Bone marrow (tissue), 2 donors: ENCODE measurements around the gene ERMARD.
"Not testable (repeated sequence)": the region's sequence is repeated elsewhere in the genome, so short reads cannot be mapped to it uniquely, and the experiment has no call there.

Experiments
- DNase-seq, 2 donors: peaks; one replicate each; lab custom pipeline; 2025; lab: John Stamatoyannopoulos, UW

Gene ERMARD

DNA sequence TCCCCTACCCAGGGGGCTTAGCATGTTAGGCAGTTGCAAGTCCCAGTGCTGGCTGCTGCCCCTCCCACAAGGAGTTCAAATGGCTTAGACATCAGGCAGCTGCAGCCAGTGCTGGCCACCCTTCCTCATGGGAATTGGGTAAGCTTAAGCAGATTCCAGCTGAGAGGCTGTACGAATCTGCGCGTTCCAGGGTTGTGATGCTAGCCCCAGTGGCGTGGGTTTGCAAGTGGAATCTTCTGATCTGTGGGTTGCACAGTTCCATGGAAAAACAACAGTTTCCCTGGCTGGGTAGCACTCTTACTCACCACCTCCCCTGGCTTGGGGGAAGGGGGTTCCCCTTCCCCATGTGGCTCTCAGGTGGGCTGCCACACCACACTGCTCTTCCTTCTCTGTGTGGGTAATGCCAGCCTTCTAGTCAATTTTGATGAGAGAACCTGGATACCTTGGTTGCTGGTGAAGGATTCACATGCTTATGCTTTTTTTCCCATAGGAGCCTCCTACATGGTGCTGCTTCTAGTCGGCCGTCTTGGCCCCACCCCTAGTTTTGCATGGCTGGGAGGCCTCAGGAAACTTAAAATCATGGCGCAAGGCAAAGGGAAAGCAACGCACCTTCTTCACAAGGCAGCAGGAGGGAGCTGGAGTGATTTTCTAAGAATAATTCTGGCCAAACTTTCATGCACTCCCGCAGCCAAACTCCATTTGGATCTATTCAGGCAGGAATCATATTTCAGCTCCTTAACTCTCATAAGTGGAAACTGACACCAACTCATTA, 13.0 kb upstream of the ERMARD start:
- DNase-seq: no peak

DNA sequence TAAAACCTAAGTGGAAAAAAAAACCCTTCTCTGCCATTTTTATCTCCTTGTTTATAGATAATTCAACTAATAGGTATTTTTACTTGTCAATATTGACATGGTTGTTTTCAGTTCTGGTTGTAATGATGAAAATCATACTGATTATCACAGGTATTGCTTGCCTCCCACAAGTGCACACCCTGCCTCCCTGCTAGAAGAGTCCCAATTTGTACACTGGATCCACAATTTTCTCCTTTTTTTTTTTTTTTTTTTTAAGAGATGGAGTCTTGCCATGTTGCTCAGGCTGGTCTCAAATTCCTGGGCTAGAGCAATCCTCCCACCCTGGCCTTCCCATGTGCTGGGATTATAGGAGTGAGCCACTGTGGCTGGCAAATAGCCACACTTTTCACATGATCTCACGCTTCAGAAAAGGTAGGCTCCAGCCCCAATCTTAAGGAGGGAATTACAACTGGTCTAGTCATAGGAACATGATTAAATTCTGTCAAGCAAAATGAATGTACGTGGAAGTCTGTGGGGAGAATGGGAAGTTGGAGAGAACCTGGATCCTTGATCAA, 12.4 kb upstream of the ERMARD start:
- DNase-seq: no peak

DNA sequence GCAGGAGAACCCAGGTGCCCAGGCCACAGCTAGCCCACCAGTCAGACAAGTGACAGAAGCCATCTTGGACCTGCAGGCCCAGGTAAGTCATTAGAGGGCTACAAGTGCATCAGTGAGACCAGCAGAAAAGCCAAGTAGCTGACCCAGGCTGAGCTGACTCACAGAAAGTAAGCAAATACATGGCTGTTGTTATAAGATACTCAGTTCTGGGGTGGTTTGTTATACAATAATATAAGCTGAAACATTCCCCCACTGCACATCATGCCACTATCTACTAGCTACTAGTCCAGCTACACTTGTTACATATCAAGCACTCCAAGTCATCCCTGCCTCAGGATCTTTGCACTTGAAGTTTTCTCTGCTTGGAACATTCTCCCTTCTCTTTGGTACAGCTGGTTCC, 10.1 kb upstream of the ERMARD start:
- DNase-seq: no peak

DNA sequence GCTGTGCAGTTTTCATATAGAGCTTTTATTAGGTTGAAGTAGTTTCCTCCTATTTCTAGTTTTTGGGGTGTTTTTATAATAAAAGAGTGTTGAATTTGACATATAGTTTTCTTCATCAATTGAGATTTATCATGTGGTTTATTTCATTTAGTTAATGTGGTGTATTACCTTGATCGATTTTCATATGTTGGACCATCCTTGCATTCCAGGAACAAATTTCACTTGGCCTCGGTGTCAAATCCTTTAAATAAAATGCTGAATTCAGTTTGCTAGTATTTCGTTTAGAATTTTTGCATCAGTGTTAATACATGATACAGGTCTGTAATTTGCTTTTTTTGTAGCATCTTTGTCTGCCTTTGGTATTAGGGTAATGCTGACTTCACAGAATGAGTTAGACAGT, 6.0 kb upstream of the ERMARD start:
- DNase-seq: no peak

DNA sequence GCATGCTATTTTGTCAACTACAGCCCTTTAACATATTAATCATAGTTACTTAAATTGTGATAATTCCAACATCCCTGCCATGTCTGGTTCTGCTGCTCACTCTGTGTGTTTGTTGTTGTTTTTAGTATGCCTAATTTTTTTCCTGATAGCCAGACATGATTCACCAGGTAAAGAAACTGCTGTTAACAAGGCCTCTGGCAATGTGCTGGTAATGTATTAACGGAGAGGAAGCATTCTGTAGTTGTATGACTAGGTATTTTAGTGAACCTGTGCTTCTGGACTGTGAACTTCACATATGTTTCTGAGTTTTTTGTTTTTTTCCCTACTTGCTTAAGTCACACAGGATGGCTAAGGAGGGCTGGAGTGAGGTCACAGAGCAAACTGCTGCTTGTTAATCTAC, 4.9 kb upstream of the ERMARD start:
- DNase-seq: no peak

DNA sequence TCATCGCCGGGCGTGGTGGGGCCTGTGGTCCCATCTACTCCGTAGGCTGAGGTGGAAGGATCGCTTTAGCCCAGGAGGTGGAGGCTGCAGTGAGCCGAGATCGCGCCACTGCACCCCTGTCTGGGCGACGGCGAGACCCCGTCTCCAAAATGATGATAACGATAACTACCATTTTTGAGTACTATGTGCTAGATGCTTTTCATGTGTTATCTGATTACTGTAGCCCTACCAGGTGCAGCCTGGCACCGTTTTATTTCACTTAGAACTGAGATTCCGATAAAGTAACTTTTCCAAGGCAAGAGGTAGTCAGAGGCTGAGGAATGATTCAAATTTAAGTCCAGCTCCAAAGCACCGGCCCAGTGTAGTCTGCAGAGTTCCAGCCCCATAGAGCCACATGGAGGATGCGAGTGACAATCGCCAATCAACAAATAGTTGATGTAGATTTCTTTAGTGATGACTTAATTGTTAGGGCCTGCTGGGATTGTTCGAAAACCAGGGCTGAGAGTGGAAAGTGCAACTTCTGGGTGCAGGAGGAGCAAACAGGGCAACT, 727 bp downstream of the ERMARD start:
- DNase-seq: no peak

DNA sequence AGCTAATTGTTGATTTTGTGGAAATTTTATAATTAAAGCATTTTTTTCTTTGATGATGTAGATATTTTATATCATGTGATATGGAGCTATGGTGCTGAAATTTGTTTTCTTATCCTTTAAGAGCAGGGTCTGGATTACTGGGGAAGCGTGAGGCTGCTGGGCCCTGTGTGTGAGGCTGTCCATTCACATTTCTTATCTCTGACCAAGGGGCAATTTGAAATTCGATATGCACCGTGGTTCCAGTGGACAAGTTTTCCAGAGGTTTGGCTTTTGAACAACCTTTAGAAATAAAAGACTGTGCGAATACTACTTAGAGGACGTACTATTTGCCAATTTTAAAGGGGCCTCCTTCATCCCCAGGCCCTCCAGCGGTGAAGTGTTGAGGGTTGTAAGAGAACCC, 3.7 kb downstream of the ERMARD start:
- no peak for DNase-seq

DNA sequence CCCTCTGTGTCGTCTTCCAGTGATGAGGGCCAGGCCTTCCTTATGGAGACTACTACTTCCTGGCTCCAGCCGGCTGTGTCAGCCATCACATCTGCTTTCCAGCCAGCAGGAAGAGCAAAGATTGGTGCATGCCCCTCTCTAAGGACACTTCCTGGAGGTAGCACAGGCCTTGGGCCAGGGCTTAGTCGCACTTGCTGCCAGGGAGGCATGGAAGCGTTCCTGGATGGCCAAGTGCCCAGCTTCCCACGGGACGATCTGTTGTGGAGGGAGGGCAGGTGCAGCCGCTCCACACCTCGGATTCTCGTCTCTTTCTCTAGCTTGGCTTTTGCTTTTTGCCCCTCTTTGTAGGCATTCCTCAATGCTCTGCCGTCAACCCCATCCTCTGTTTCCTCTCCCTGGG, 11.9 kb downstream of the ERMARD start:
- no peak for DNase-seq

DNA sequence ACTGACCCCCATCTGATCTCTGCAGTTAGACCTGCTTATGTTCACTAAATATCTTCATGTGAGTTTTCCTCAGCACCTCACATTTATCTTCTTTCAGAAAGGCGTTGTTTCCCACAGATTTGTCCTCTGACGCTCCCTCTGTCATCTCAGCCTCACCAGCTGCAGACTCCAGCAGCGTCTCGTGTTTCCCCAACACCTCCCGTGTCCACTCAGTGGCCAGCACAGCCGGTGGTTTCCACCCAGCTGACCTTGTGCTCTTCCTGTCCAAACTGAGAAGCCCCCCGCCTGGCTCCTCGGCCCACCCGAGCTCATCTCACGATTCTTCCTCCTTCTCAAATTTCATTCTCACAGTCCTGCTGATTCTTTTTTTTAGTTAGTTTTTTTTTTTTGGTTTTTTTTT, 12.5 kb downstream of the ERMARD start:
- DNase-seq: no peak

DNA sequence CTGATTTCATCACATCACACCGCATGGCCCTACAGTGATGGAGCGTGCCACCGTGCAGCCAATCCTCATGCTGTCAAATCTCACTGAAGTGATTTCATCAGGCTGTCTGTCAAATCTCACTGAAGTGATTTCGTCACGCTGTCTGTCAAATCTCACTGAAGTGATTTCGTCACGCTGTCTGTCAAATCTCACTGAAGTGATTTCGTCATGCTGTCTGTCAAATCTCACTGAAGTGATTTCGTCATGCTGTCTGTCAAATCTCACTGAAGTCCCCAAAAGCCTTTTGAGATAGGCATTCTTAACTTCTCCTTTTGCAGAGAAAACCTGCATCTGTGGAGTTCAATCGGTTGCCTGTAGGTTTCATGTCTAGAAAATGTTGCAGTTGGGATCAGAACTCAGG, 14.4 kb downstream of the ERMARD start:
- DNase-seq: not testable (repeated sequence)

DNA sequence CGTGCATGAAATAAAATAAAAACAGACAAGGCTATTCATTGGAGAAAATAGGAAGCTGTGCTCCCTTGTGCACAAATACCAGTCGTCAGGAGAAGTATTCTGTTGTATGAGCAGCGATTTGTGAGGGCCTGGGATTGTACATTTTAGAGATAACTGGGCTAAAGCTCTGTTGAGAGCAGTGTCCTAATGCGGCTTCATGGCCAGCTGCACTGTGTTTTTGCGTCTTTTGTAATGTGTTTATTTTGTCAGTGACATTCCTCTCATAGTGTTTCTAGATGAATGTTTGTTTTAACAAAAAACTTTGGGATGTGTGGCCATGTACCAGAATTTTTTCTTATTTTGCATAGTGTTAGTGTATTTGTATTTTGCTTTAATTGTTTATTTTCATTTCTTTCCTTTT, 14.8 kb downstream of the ERMARD start:
- no peak for DNase-seq

DNA sequence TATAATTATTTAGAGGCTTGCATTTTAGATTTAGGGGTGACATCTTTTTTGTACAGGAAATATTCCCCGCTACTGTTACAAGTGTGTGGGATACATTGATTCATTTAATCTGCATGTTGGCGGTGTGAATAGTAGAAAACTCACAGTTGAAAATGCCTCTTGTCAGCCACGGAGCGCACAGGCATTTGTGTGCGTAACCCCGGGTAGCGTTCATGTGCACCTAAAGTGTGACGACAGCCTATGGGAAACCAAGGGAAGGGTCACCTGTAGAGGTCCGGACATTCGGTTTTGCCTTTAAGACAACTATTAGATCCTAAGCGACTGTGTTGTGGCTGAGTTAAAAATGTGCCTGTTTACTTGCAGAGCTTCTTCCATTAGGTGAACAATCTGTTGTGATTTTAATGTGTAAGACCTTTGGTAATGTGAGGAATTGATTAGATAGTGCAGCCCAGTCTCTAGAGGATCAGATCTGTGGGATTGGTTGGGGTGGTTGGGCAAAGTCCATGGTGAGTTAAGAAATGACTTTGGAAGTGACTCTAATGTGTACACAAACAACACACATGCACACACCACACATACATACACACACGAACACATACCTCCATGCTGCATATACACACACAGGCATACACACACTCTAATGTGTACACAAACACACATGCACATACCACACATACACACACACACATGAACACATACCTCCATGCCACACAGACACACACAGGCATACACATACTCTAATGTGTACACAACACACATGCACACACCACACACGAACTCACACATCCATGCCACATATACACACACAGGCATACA, 15.7 kb downstream of the ERMARD start:
- DNase-seq: no peak

DNA sequence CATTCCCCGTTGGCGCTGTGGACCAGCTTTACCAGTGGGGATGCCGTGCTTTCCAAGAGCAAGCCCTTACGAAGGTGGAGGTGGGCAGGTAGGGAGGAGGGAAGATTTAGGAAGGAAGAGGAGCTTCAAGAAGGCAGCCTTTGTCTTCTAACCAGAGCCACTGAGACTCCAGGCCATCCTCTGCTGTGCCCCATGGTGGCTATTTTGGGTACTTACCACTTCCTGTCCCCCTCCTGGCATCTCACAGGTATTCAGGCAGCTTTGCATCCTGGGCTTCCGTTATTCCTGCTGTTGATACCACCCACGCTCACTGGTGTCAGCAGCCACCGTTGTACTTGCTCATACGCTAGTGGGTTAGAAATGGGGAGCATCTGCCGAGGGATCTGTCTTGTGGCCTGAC, 22.9 kb downstream of the ERMARD start:
- no peak for DNase-seq

DNA sequence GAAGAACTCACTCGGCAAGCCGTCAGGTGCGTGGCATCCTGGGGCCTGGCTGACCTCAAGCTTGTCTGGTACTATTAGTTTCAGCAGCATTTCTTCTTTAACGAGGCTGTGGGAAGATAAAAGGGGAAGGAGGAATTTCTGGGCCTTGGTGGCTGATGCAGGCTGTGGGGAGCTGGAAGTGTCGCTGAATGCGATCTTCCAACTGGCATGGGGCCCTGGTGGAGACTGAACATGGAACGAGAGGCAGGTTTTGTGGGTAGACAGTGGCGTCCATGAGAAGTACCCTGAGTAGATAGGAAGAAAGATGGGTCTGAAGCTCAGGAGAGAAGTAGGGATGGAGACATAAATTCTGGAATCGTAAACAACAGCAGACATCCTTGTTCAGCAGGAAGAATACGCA, 23.9 kb downstream of the ERMARD start:
- no peak for DNase-seq

DNA sequence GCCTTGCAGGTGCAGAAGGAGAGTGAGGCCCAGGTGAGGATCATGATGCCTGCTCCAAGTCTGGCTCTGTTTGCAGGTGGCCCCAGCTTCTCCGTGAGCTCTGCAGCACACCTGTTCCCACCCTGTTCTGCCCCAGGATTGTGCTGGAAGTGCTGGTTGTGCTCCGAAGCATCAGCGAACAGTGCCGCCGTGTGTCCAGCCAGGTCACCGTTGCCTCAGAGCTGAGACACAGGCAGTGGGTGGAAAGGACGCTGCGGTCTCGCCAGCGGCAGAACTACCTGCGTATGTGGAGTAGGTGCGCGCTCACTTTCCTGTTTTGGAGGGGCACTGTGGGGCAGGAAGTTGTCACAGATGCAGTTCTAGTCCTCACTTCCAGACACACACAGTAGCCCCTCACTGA, 25.0 kb downstream of the ERMARD start:
- no peak for DNase-seq

DNA sequence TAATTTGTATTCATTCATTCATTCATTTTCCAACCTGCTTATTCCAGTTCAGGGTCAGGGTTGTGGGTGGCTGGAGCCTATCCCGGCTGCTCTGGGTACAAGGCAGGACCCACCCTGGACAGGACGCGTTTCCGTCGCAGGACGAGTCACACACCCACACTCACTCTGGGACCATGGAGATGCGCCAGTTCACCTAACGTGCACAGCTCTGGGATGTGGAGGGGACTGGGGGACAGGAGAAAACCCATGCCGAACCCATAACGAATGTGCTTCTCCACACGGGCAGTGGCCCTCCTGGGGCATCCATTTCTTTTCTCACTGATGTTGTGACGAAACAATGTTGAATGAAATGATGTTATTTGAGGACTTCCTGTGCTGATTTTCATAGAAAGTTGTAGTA, 26.5 kb downstream of the ERMARD start:
- DNase-seq: no peak

DNA sequence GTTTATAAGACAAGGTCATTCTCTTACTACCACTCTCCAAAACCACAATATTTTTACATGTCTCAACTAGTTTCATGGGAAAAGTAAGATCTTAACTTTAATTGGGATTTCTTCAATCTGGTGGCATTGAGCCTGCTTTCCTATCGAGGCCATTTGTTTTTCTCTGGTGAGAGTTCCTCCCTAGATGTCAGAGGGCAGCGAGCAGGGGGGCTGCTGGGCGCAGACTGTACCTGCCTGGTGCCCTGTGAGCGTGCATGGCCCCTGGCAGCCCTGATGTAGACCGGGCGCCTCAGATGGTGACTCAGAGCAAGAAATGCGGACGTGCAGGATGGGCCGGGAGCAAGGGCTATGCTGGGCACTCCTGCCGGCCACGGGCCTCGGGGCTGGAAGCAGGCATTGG, 27.2 kb downstream of the ERMARD start:
- no peak for DNase-seq

DNA sequence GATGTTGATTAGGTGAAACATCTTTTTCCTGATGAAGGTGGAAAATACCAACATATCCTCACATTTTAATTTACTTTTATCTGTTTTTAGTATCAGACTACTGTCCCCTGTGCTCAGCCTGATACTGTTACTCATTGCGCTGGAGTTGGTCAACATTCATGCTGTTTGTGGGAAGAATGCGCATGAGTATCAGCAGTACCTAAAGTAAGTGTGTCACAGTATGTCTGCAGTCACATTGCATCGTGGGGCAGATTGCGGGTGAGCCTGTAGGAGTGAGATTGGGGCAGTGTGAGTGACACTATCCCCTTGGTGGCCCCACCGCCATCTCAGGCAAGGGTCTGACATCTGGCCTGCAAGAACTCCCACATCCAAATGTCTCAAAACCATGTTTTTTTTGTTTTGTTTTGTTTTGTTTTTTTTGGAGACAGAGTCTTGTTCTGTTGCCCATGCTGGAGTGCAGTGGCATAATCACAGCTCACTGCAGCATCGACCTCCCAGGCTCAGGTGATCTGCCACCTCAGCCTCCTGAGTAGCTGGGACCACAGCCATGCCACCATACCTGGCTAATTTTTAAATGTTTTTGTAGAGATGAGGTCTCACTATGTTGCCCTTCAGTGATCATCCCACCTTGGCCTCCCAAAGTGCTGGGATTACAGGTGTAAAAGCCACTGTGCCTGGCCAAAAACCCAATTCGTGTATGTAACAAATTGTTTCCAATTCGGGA, 27.8 kb downstream of the ERMARD start:
- DNase-seq: no peak

DNA sequence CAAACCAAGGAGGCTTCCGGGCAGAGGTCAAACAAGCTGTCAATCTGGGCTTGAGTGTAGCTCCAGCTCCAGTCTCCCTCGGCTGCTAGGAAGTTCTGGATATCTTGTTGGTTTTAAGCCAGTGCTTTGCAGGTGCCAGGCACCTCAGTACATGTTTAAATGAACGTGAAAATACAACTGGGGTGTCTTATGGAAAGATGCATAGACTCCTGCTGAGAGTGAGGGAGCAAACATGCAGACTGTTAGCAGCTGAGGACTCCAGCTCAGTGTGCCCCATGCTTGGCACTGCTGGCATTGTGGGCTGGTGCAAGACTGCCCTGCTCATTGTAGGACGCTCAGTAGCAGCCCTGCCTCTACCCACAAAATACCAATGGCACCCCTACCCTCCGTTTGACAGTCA, 28.5 kb downstream of the ERMARD start:
- DNase-seq: no peak

DNA sequence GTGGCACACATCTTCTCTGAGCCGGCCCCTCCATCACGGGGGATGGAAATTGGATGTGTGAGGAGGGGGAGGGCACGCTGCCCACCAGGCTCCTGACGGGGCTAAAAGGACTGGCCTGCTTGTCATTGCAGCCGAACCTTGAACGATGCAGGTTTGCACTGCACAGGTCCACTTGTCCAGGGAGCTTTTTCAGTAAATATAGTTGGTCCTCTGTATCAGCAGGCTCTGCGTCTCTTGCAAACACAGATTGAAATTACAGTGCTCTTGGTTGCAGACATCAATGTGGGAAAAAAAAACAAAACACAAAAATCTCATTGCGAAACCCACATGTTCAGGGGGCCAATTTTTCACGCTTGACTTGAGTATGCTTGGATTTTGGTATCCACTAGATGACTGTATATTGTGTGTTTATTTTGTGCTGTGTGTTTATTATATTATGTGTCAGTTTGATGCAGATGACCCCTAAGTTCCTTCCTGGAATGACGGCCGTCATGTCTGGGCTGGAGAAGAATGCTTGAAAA, 29.2 kb downstream of the ERMARD start:
- DNase-seq: no peak

DNA sequence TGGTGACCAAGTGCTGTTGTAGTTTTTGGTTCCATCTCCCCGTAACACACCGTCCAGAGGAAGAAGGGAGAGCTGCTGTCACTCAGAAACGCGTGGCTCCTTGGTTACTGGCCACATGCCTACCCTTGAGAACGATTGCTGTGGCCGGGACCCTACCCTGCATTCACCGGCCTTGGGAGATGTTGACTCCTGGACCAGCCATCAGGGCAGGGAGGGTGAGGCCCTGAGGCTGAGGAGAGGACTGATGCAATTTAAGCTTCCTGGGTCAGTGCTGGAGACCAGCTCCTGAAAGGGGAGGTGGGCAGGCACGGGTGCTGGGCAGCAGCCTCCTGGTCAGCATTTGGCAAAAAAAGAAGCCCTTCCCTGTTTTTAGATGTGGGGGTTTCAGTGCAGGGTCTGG, 31.5 kb downstream of the ERMARD start:
- no peak for DNase-seq

DNA sequence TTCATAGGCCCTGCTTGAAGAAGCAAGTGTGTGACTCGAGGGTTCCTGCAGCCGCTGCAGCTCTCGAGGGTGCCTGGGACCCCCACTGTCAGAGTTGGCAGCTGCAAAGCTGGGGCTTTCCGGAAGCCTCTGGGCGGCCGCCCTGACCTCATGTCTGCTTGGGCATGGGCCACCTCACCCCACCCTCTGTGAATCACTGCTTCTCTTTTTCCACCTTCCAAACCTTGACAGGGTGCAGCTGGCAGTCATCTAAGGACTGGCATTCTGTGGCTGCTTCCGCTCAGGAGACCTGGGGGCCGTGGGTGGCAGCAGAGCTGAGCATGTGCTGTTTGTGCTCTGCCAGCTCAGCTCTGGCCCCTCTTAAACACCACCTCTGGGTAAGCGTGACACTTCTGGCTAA, 32.0 kb downstream of the ERMARD start:
- DNase-seq: no peak
